Measurements from ENCODE around the gene FSTL5. TPM values are rescaled to one million over a fixed set of nuclear protein-coding genes. Genes with fewer than 3 reads are reported as not detected.
A peak's percentile ranks its signal among the peaks of the same experiment; 100 is the strongest.

The FSTL5 gene
- total and polyA plus RNA-seq, 2 of the 8 experiments (the other 6 are each of a cell fraction or from before 2014, with no cell fraction given), result 0.09 to 0.32 TPM

- peak in 1 of 2 experiments; percentile 62; a peak in 1 of 3 replicates for TF ChIP-seq POLR2A (IDR thresholded peaks at IDR 0.05; ENCODE audit: control extremely low read depth in 1 of 2, low read depth in 2 of 2, low read length in 2 of 2)
- TF ChIP-seq SRF (IDR thresholded peaks at IDR 0.05; ENCODE audit: low read depth, low read length), result no peak
- TF ChIP-seq TAF7 (optimal IDR thresholded peaks at IDR 0.05; ENCODE audit: borderline replicate concordance, low read depth, low read length), result peak; percentile 36
- TF ChIP-seq, protein P1, sequence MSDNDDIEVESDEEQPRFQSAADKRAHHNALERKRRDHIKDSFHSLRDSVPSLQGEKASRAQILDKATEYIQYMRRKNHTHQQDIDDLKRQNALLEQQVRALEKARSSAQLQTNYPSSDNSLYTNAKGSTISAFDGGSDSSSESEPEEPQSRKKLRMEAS (IDR thresholded peaks at IDR 0.05), result peak; percentile 45; the same call in 1 of the 2 replicates
- TF ChIP-seq, protein P2, sequence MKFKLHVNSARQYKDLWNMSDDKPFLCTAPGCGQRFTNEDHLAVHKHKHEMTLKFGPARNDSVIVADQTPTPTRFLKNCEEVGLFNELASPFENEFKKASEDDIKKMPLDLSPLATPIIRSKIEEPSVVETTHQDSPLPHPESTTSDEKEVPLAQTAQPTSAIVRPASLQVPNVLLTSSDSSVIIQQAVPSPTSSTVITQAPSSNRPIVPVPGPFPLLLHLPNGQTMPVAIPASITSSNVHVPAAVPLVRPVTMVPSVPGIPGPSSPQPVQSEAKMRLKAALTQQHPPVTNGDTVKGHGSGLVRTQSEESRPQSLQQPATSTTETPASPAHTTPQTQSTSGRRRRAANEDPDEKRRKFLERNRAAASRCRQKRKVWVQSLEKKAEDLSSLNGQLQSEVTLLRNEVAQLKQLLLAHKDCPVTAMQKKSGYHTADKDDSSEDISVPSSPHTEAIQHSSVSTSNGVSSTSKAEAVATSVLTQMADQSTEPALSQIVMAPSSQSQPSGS (IDR thresholded peaks at IDR 0.05; ENCODE audit: low read length), result 0 out of 2 replicates have a peak, but pooled peaks have one; percentile 29
- peak; percentile 62; the same call in 1 of the 2 replicates for TF ChIP-seq EGR1 (IDR thresholded peaks at IDR 0.05; ENCODE audit: borderline replicate concordance, low read depth, low read length)
- TF ChIP-seq FOSL1 (IDR thresholded peaks at IDR 0.05; ENCODE audit: insufficient read depth, low read depth, low read length), result no peak
- peak; percentile 82 for TF ChIP-seq CREB1 (IDR thresholded peaks at IDR 0.05)
- no peak for TF ChIP-seq HDAC6 (IDR thresholded peaks at IDR 0.05; ENCODE audit: low read depth, low read length)
- TF ChIP-seq, protein P3, sequence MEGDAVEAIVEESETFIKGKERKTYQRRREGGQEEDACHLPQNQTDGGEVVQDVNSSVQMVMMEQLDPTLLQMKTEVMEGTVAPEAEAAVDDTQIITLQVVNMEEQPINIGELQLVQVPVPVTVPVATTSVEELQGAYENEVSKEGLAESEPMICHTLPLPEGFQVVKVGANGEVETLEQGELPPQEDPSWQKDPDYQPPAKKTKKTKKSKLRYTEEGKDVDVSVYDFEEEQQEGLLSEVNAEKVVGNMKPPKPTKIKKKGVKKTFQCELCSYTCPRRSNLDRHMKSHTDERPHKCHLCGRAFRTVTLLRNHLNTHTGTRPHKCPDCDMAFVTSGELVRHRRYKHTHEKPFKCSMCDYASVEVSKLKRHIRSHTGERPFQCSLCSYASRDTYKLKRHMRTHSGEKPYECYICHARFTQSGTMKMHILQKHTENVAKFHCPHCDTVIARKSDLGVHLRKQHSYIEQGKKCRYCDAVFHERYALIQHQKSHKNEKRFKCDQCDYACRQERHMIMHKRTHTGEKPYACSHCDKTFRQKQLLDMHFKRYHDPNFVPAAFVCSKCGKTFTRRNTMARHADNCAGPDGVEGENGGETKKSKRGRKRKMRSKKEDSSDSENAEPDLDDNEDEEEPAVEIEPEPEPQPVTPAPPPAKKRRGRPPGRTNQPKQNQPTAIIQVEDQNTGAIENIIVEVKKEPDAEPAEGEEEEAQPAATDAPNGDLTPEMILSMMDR (IDR thresholded peaks at IDR 0.05; ENCODE audit: control extremely low read depth in 1 of 3, insufficient read depth in 1 of 3, low read depth in 1 of 3, low read length in 3 of 3), result no peak
- TF ChIP-seq RXRA (IDR thresholded peaks at IDR 0.05; ENCODE audit: insufficient read depth, low read depth, low read length), result no peak
- no peak for TF ChIP-seq TEAD4 (IDR thresholded peaks at IDR 0.05; ENCODE audit: low read depth, low read length)
- TF ChIP-seq CTBP2 (IDR thresholded peaks at IDR 0.05; ENCODE audit: borderline replicate concordance, insufficient read depth, insufficient read length, low read length), result no peak
- TF ChIP-seq GABPA (IDR thresholded peaks at IDR 0.05; ENCODE audit: borderline replicate concordance, insufficient read depth, low read length), result no peak
- no peak for TF ChIP-seq JUND (IDR thresholded peaks at IDR 0.05; ENCODE audit: low read length)
Observed at GRCh38 chr4:162163892-162164759, at the start of gene FSTL5 (continued).

All from H1 (cell line).